ENCODE measurements around the gene ARHGAP21. TPM values are rescaled to one million over a fixed set of nuclear protein-coding genes. Genes with fewer than 3 reads are reported as not detected.

The ARHGAP21 gene
- polyA plus RNA-seq, 2 of the 4 experiments (the other 2 are of a cell fraction): 30.5 to 84.4 TPM

DNA sequence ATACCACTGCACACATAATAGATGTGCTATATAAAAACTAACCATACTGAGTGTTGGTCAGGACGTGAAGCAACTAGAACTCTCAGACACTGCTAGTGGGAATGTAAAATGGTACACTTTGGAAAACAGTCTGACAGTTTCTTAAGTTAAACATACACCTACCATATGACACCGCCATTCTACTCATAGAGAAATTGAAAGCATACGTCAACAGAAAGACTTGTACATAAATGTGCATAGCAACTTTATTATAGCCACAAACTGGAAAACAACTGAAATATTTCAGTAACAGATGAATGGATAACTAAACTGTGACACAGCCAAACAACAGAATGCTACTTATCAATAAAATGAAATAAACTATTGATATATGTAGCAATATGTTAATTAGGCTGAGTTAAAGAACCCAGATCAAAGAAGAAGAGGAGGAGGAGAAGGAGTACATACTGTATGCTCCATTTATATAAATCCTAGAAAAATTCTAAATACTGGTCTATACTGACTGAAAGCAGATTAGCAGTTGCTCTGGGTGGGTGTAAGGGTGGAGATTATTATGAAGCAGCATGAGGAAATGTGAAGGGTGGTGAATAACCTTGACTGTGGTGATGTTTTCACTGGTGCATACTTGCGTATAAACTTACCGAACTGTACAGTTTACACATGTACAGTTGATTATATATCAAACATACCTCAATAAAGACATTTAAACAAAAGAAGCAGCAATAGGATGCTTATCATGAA is 48.6 kb downstream of the ARHGAP21 start:
- Histone ChIP-seq H3K27ac (no peak overlapping the region), H3K4me1 (peaks cover 3% of the 10 kb centered on the region; the same call in 1 of the 3 replicates), H3K4me2 (no peak overlapping the region), H3K9me3 (peaks cover 10% of the 10 kb centered on the region; the same call in 1 of the 3 replicates), H3K4me3 (no peak overlapping the region)
- FAIRE-seq (no peak), DNase-seq (ENCODE audit: low read depth in 1 of 2, low spot score in 1 of 2) (no peak), ATAC-seq (no peak)
- TF ChIP-seq MAZ (IDR thresholded peaks at IDR 0.05; ENCODE audit: borderline replicate concordance, low read depth, low read length) (no peak), POLR2A (IDR thresholded peaks at IDR 0.05; ENCODE audit: low read length) (no peak), FOSL2 (IDR thresholded peaks at IDR 0.05) (no peak), FOSL2 (CRISPR knock-in tag; IDR thresholded peaks at IDR 0.05) (no peak), EP300 (IDR thresholded peaks at IDR 0.05) (no peak), ZSCAN20 (CRISPR knock-in tag; IDR thresholded peaks at IDR 0.05) (no peak), NR3C1 (IDR thresholded peaks at IDR 0.05) (no peak), TFCP2L1 (CRISPR knock-in tag; IDR thresholded peaks at IDR 0.05) (no peak), GATA3 (IDR thresholded peaks at IDR 0.05; ENCODE audit: borderline replicate concordance) (no peak), EHF (CRISPR knock-in tag; IDR thresholded peaks at IDR 0.05) (no peak), FOSB (CRISPR knock-in tag; IDR thresholded peaks at IDR 0.05) (no peak), MYC (IDR thresholded peaks at IDR 0.05; ENCODE audit: borderline replicate concordance, low read length) (no peak), ZC3H11A (IDR thresholded peaks at IDR 0.05) (no peak), HEYL (CRISPR knock-in tag; IDR thresholded peaks at IDR 0.05) (no peak), RAD21 (conservative IDR thresholded peaks at IDR 0.05 in 1 of 2, IDR thresholded peaks at IDR 0.05 in 1 of 2) (no peak)
- TF ChIP-seq, protein P1, sequence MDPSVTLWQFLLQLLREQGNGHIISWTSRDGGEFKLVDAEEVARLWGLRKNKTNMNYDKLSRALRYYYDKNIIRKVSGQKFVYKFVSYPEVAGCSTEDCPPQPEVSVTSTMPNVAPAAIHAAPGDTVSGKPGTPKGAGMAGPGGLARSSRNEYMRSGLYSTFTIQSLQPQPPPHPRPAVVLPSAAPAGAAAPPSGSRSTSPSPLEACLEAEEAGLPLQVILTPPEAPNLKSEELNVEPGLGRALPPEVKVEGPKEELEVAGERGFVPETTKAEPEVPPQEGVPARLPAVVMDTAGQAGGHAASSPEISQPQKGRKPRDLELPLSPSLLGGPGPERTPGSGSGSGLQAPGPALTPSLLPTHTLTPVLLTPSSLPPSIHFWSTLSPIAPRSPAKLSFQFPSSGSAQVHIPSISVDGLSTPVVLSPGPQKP (IDR thresholded peaks at IDR 0.05; ENCODE audit: low read depth, low read length): no peak
- CTCF ChIA-PET: no interaction called here
- POLR2A ChIA-PET: no interaction called here
- WGBS (ENCODE audit: missing lambda C conversion rate): 94% methylated on average over 5 of the region's 5 CpGs

DNA sequence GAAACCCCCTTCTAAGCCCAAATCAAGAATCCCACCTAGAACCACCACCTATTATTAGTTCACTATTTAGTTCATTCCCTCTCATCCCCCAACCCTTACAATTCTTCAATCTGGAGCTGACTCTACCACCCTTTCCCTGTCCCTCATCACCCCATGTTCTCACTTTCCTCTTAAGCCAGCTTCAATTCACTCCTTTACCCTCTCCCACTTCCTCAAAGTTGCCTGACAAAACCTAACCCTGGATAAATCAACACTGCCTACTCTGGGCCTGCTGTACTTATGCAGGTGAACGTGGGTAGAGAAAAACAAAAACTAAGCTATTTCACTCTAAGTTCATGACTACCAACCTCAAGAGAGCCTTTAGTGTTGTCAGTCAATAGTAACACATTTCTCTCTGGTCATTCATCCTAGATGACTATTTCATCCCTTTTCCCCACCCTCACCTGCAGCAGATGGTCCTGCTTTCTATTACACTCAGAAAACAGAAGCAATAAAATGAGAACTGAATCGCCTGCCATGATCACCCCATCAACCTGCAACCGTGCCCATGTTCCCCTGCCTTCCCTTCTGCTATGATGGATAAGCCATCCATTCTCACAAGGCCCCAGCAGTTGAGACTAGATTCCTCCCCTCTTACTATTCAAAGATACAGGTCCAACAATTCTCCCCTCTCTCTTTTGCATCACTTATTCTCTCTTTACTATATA is 52.6 kb downstream of the ARHGAP21 start:
- Histone ChIP-seq H3K9me3 (0 out of 3 replicates have a peak, but pooled peaks cover 2% of the 10 kb centered on the region), H3K4me1 (no peaks in the 10 kb centered on the region), H3K4me2 (no peak overlapping the region), H3K4me3 (no peak overlapping the region), H3K27ac (no peak overlapping the region)
- DNase-seq (ENCODE audit: low read depth in 1 of 2, low spot score in 1 of 2): no peak
- CTCF ChIA-PET: no interaction called here
- POLR2A ChIA-PET: no interaction called here
- FAIRE-seq: no peak
- WGBS (ENCODE audit: missing lambda C conversion rate): 85% methylated on average over 3 of the region's 3 CpGs
- ATAC-seq: no peak
- TF ChIP-seq POLR2A (IDR thresholded peaks at IDR 0.05; ENCODE audit: low read length): no peak
- TF ChIP-seq RFX5 (IDR thresholded peaks at IDR 0.05): no peak
- no peak for TF ChIP-seq BHLHE40 (IDR thresholded peaks at IDR 0.05; ENCODE audit: low read depth, low read length)
- TF ChIP-seq, protein P1 (IDR thresholded peaks at IDR 0.05; ENCODE audit: low read depth, low read length): no peak
- no peak for TF ChIP-seq JUNB (IDR thresholded peaks at IDR 0.05)
- no peak for TF ChIP-seq MYC (IDR thresholded peaks at IDR 0.05; ENCODE audit: borderline replicate concordance, low read length)

DNA sequence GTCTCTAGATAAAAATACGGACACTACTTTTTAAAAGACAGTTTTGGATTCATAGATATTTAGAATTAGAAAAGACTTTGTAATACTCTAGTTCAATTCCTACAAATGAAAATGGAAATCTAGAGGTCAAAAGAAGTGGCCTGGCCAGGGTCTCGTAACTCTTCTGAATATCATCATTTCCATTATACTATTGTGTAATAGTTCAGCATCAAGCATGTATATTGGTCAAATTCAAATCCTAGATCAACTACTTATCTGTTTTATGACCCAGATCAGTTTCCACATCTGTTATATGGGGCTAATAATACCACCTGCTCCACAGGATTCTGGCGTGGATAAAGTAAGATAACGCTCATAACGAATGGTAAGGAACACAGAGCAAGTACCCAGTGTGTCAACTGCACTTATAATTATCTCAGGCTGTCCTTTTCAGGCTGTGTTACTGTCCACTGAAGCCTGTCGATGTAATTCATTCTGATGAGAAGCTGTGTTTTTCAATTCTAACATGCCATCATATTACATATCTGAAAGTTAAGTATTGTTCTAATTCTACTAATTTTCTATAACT is 54.3 kb downstream of the ARHGAP21 start:
- no peak for FAIRE-seq
- ChIA-PET POLR2A (no interaction called here), CTCF (interaction anchor here (0.9 kb wide), 1 partner anchor 26 kb away, joined by 5 read pairs; no protein-coding TSS in a partner anchor)
- Histone ChIP-seq H3K27ac (no peak overlapping the region), H3K4me3 (no peak overlapping the region), H3K9me3 (0 out of 3 replicates have a peak, but pooled peaks cover 2% of the 10 kb centered on the region), H3K4me2 (no peak overlapping the region), H3K4me1 (no peaks in the 10 kb centered on the region)
- no peak for DNase-seq (ENCODE audit: low read depth in 1 of 2, low spot score in 1 of 2)
- 93% methylated on average over 6 of the region's 6 CpGs for WGBS (ENCODE audit: missing lambda C conversion rate)
- no peak for ATAC-seq
- TF ChIP-seq POLR2AphosphoS2 (conservative IDR thresholded peaks at IDR 0.05; ENCODE audit: low read length) (no peak), NFE2L2 (conservative IDR thresholded peaks at IDR 0.05; ENCODE audit: low read length) (no peak), TFCP2L1 (CRISPR knock-in tag; IDR thresholded peaks at IDR 0.05) (no peak), CBX2 (IDR thresholded peaks at IDR 0.05; ENCODE audit: borderline replicate concordance, low read depth) (no peak), HDAC2 (IDR thresholded peaks at IDR 0.05) (no peak), CHD4 (IDR thresholded peaks at IDR 0.05; ENCODE audit: borderline replicate concordance) (no peak), MAZ (IDR thresholded peaks at IDR 0.05; ENCODE audit: borderline replicate concordance, low read depth, low read length) (no peak), FOSB (CRISPR knock-in tag; IDR thresholded peaks at IDR 0.05) (no peak), KDM5A (IDR thresholded peaks at IDR 0.05) (no peak)
- TF ChIP-seq, protein P2, sequence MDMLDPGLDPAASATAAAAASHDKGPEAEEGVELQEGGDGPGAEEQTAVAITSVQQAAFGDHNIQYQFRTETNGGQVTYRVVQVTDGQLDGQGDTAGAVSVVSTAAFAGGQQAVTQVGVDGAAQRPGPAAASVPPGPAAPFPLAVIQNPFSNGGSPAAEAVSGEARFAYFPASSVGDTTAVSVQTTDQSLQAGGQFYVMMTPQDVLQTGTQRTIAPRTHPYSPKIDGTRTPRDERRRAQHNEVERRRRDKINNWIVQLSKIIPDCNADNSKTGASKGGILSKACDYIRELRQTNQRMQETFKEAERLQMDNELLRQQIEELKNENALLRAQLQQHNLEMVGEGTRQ (IDR thresholded peaks at IDR 0.05): no peak
- TF ChIP-seq, protein P3, sequence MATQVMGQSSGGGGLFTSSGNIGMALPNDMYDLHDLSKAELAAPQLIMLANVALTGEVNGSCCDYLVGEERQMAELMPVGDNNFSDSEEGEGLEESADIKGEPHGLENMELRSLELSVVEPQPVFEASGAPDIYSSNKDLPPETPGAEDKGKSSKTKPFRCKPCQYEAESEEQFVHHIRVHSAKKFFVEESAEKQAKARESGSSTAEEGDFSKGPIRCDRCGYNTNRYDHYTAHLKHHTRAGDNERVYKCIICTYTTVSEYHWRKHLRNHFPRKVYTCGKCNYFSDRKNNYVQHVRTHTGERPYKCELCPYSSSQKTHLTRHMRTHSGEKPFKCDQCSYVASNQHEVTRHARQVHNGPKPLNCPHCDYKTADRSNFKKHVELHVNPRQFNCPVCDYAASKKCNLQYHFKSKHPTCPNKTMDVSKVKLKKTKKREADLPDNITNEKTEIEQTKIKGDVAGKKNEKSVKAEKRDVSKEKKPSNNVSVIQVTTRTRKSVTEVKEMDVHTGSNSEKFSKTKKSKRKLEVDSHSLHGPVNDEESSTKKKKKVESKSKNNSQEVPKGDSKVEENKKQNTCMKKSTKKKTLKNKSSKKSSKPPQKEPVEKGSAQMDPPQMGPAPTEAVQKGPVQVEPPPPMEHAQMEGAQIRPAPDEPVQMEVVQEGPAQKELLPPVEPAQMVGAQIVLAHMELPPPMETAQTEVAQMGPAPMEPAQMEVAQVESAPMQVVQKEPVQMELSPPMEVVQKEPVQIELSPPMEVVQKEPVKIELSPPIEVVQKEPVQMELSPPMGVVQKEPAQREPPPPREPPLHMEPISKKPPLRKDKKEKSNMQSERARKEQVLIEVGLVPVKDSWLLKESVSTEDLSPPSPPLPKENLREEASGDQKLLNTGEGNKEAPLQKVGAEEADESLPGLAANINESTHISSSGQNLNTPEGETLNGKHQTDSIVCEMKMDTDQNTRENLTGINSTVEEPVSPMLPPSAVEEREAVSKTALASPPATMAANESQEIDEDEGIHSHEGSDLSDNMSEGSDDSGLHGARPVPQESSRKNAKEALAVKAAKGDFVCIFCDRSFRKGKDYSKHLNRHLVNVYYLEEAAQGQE (IDR thresholded peaks at IDR 0.05): no peak

Data from A549 (cell line).